Left ventricle myocardium inferior (tissue), 1 donor: ENCODE results near the gene KRT9. TPM values are rescaled to one million over a fixed set of nuclear protein-coding genes. Genes with fewer than 3 reads are reported as not detected.
A peak's percentile ranks its signal among the peaks of the same experiment; 100 is the strongest.
"Not testable (repeated sequence)": the region's sequence is repeated elsewhere in the genome, so short reads cannot be mapped to it uniquely, and the experiment has no call there.

ENCODE experiments used
- DNase-seq: peaks from one replicate; pipeline ENCODE4 v3.0.0-alpha.2; 2020
- H3K27ac ChIP-seq: fragments of 200-600 bp; replicated peaks from 2 replicates; pipeline ENCODE4 v1.8.0; 2021
- H3K27me3 ChIP-seq: fragments of 200-600 bp; 2 replicates; pipeline ENCODE4 v1.8.0; 2021; ENCODE audit warnings: low read depth
- H3K36me3 ChIP-seq: fragments of 200-600 bp; 2 replicates; pipeline ENCODE4 v1.8.0; 2021
- H3K4me1 ChIP-seq: fragments of 200-600 bp; 2 replicates; pipeline ENCODE4 v1.8.0; 2021
- H3K4me3 ChIP-seq: fragments of 200-600 bp; 2 replicates; pipeline ENCODE4 v1.8.0; 2021; ENCODE audit warnings: mild to moderate bottlenecking, moderate library complexity
- H3K9me3 ChIP-seq: fragments of 200-600 bp; replicated peaks from 2 replicates; pipeline ENCODE4 v1.8.0; 2021
- intact Hi-C: fragments of 100-400 bp; cut with micrococcal nuclease; formaldehyde crosslinking; loops from one replicate; pipeline ENCODE4 v1.11.0; 2022
- total RNA-seq: library from RNA; stranded (reverse); fragmentation: NEBNext Ultra II Directional; extraction: Animal tissue kit (Norgen Biotek cat#: 25700); gene quantifications from one replicate; pipeline ENCODE4 v1.2.1, GENCODE V29; 2021
- TF ChIP-seq, protein P1 (sequence below): fragments of 200-600 bp; IDR thresholded peaks from 2 replicates; pipeline ENCODE4 v1.8.0; 2021; ENCODE audit warnings: antibody characterized with exemption, mild to moderate bottlenecking, borderline replicate concordance
- donor health status: DM: no; HTN: yes; CAD: no; lungs with severe emphysema.

Gene KRT9
- total RNA-seq, 1 donor from 2014 or later: not detected

DNA sequence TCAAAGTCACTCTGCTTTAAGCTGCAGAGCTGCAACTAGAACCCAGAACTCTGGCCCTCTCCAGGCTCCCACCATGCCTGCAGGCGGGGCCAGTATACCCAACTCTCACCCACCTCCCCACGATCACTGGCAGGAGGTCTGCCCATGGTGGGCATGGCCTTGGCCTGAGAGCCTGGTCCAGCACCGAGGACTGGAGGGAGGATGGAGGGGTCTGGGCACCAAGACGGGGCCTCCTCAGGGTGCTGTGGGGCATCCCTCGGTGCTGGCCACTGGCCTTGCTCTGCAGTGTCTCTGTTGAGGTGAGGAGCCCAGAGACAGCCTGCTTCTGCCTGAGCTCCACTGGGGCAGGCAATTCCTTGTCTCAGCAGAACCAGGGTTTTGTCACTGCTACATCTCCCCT, 42.2 kb upstream of the KRT9 start:
- Histone ChIP-seq H3K9me3 (no peaks in the 10 kb centered on the region), H3K4me1 (no peaks in the 10 kb centered on the region), H3K27ac (no peak overlapping the region), H3K27me3 (peaks cover 94% of the 10 kb centered on the region), H3K36me3 (no peaks in the 10 kb centered on the region), H3K4me3 (no peak overlapping the region)
- no peak for DNase-seq
- TF ChIP-seq, protein P1, sequence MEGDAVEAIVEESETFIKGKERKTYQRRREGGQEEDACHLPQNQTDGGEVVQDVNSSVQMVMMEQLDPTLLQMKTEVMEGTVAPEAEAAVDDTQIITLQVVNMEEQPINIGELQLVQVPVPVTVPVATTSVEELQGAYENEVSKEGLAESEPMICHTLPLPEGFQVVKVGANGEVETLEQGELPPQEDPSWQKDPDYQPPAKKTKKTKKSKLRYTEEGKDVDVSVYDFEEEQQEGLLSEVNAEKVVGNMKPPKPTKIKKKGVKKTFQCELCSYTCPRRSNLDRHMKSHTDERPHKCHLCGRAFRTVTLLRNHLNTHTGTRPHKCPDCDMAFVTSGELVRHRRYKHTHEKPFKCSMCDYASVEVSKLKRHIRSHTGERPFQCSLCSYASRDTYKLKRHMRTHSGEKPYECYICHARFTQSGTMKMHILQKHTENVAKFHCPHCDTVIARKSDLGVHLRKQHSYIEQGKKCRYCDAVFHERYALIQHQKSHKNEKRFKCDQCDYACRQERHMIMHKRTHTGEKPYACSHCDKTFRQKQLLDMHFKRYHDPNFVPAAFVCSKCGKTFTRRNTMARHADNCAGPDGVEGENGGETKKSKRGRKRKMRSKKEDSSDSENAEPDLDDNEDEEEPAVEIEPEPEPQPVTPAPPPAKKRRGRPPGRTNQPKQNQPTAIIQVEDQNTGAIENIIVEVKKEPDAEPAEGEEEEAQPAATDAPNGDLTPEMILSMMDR: no peak
- intact Hi-C loops: no loop called here

DNA sequence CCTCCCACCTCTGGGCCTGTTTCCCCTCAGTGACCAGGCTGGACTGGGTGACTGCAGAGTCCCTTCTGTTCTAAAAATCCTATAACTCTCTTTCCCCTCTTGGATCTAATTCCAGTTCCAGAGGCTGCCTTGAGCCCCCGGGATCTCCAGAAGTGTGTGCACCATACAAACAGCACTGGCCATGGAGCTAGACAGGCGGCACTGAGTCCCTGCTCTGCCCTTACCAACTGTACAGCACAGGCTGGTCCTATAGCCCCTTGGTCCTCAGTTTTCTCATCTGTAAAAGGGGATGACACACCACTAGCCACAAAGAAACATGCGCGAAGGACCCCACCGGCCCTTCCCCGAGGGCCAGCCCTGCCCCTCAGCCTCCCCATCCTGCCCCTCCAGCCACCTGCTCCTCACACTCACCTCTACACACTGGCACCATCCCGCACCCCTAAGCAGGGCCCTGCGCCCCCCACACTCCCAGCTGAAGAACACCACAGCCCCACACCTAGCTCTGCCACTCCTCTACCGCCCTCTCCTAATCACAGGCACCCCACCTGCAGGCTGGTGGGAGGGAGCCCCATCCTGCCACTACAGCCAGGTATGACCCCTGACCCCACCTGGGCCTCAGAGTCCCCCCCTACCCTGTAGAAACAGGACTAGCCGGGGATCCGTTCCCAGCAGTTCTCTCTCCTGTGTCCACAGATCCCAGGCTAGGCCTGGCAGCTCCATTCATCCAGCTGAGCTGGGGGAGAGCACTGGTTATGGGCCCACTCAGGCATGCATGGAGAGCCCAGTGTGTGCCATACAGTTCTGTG, 41.6 kb upstream of the KRT9 start:
- H3K9me3 ChIP-seq: no peaks in the 10 kb centered on the region
- no peak for DNase-seq
- no peaks in the 10 kb centered on the region for H3K36me3 ChIP-seq
- H3K4me3 ChIP-seq: no peak overlapping the region
- no peak overlapping the region for H3K27ac ChIP-seq
- peaks cover 88% of the 10 kb centered on the region for H3K27me3 ChIP-seq
- intact Hi-C loops: no loop called here
- no peaks in the 10 kb centered on the region for H3K4me1 ChIP-seq
- TF ChIP-seq, protein P1: no peak

DNA sequence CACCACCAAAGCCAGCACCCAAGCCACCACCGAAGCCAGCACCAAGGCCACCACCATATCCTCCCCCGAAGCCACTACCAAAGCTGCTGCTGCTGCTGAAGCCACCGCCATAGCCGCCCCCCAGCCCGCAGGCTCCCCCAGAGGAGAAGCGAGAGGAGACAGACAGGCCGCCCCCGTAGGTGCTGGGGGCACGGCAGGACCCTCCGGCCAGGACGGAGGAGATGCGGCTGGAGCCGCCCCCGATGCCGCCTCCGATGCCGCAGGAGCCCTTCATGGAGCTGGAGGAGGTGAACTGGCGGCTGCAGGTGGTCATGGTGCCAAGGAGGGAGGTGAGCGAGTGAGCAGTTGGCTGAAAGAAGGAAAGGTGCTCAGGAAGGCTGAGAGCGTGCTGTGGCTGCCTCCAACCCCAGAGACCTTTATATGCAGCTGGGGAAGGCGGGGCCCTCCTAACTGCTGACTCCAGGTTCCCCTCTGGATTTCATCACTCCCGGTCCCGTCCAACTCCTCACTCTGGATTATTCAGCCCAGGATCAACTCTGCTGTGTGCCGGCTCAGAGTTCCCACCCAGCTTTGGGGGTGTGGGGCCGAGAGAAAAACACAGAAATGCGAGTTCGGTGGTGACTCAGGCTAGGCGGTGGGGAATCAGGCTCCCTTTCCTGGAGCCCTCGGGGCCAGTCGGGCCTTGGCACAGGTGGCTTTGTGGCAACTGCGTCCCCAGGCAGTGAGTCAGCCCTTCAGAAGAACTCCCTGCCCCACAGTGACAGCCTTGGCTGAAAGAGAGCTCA, 40.7 kb upstream of the KRT9 start, which contains the start of gene KRT16:
Gene KRT16, minus strand, starts transcription at position 392 of the 785 bp plus-strand sequence. Its CDS starts 79 bp downstream, at position 313.
- DNase-seq, H3K36me3 ChIP-seq, intact Hi-C loops, H3K4me1 ChIP-seq, H3K27ac ChIP-seq, H3K9me3 ChIP-seq, H3K4me3 ChIP-seq: not testable (repeated sequence)
- peaks cover 79% of the 10 kb centered on the region for H3K27me3 ChIP-seq

DNA sequence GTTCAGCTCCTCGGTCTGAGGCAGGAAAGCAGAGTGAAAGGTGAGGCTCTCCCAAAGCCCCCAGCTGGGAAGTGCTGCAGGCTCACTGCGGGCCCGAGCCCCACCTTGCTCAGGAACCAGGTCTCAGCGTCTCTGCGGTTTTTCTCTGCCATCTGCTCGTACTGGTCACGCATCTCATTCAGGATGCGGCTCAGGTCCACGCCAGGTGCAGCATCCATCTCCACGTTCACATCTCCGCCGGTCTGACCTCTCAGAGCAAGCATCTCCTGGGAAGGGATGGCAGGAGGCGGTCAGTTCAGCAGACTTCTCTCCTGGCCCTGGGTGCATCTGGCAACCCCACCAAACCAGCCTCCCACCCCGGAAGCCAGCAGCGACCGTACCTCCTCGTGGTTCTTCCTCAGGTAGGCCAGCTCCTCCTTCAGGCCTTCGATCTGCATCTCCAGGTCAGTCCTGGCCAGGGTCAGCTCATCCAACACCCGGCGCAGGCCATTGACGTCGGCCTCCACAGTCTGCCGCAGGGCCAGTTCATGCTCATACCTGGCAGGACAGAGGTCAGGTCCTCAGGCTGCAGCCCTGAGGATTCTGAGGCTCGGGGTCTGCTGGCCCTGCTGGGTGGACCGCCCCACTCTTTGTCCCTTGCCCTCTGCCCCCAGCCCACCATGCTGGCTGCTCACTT, 39.2 kb upstream of the KRT9 start:
- DNase-seq: no peak
- Histone ChIP-seq H3K36me3 (no peaks in the 10 kb centered on the region), H3K27me3 (peaks cover 64% of the 10 kb centered on the region), H3K9me3 (peaks cover 17% of the 10 kb centered on the region), H3K4me1 (no peaks in the 10 kb centered on the region), H3K4me3 (no peak overlapping the region), H3K27ac (no peak overlapping the region)
- intact Hi-C loops: no loop called here
- TF ChIP-seq, protein P1: no peak

DNA sequence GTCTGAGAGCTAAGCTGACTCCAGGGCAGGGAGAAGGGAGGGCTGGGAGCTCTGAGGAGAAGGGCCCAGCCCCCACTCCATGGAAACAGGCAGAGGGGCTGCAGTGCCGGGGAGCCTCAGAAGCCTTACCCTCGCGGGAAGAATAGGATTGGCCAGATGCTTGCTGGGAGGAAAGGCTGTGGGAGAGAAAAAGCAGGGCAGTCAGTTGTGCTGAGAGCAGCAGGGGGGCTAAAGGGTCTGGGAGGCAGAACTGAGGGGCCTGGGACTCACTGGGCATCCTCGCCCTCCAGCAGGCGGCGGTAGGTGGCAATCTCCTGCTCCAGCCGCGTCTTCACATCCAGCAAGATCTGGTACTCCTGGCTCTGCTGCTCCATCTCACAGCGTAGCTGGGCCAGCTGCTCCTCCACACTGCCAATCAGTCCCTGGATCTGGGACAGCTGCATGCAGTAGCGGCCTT, 38.2 kb upstream of the KRT9 start:
- H3K36me3 ChIP-seq, H3K4me1 ChIP-seq, DNase-seq, intact Hi-C loops, H3K4me3 ChIP-seq, H3K27ac ChIP-seq: not testable (repeated sequence)
- H3K27me3 ChIP-seq: peaks cover 58% of the 10 kb centered on the region
- H3K9me3 ChIP-seq: peaks cover 21% of the 10 kb centered on the region
- TF ChIP-seq, protein P1: peak; percentile 24

DNA sequence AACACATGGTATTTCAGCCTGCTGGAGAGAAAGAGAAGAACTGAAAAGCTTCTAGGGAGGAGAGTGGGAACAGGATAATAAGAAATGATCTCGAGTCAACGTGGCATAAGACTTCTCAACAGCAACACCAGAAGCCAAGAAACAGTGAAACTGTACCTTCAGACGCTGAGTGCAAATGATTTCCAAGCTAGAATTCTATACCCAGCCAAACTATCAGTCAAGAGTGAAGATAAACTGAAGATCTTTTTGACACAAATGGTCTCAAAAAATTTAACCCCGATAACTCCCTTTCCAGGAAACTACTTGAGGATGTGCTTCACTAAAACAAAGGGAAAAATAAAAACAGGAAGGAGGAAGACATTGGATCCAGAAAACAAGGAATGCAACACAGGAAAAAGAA, 35.1 kb upstream of the KRT9 start:
- DNase-seq, H3K4me1 ChIP-seq, intact Hi-C loops: not testable (repeated sequence)

More for the DNA sequence above, 35.1 kb upstream of the KRT9 start:
- Histone ChIP-seq H3K9me3 (peaks cover 21% of the 10 kb centered on the region), H3K27me3 (peaks cover 57% of the 10 kb centered on the region)
- not testable (repeated sequence) for H3K4me3 ChIP-seq, H3K27ac ChIP-seq, H3K36me3 ChIP-seq
